Fibroblast of lung (primary cell): ENCODE results near the gene ELFN1. TPM values are rescaled to one million over a fixed set of nuclear protein-coding genes. Genes with fewer than 3 reads are reported as not detected.

Source experiments
- DNase-seq, 2 donors: peaks; one replicate each; pipeline versions ENCODE4 v3.0.0 to v3.0.0-alpha.2; 2010; ENCODE audit warnings: low read depth in 2 of 2
- H2AFZ ChIP-seq: 2 replicates; pipeline ENCODE4 v1.5.1; 2012; ENCODE audit warnings: low read length, control low read depth, inconsistent platforms
- H3K27ac ChIP-seq: 2 replicates; pipeline ENCODE4 v1.5.1; 2011; ENCODE audit warnings: low read length, control low read depth; ENCODE audit not compliant: insufficient read depth
- H3K27me3 ChIP-seq: 2 replicates; pipeline ENCODE4 v1.5.1; 2011; ENCODE audit warnings: mild to moderate bottlenecking, low read length; ENCODE audit not compliant: control insufficient read depth, insufficient read depth
- H3K36me3 ChIP-seq: 2 replicates; pipeline ENCODE4 v1.5.1; 2011; ENCODE audit warnings: low read length; ENCODE audit not compliant: control insufficient read depth, insufficient read depth
- H3K4me1 ChIP-seq: 2 replicates; pipeline ENCODE4 v1.5.1; 2011; ENCODE audit warnings: low read length; ENCODE audit not compliant: control insufficient read depth, insufficient read depth; ENCODE audit errors: extremely low read depth
- H3K4me2 ChIP-seq: 2 replicates; pipeline ENCODE4 v1.5.1; 2011; ENCODE audit warnings: low read length, control low read depth; ENCODE audit not compliant: insufficient read depth; ENCODE audit errors: extremely low read depth
- H3K4me3 ChIP-seq, 4 experiments: fragments of 200-600 bp in 1 of 4; sonication (generic) in 1 of 4; replicated peaks in 1 of 4; 2 replicates each; pipeline ENCODE4 v1.5.1; 2011 to 2016; ENCODE audit warnings: low read length in 4 of 4, low read depth in 3 of 4, mild to moderate bottlenecking in 3 of 4, control low read depth in 2 of 4, inconsistent platforms in 1 of 4, mixed read lengths in 1 of 4; ENCODE audit not compliant: insufficient read depth in 1 of 4; ENCODE audit errors: control extremely low read depth in 1 of 4
- H3K79me2 ChIP-seq: 2 replicates; pipeline ENCODE4 v1.5.1; 2012; ENCODE audit warnings: mild to moderate bottlenecking, low read length, inconsistent platforms; ENCODE audit not compliant: control insufficient read depth, insufficient read depth
- H3K9ac ChIP-seq: 2 replicates; pipeline ENCODE4 v1.5.1; 2011; ENCODE audit warnings: mild to moderate bottlenecking, low read length, control low read depth; ENCODE audit not compliant: insufficient read depth
- H3K9me3 ChIP-seq: 2 replicates; pipeline ENCODE4 v1.5.1; 2012; ENCODE audit warnings: low read depth, low read length; ENCODE audit not compliant: control insufficient read depth, insufficient read depth
- H4K20me1 ChIP-seq: 2 replicates; pipeline ENCODE4 v1.5.1; 2011; ENCODE audit warnings: low read length; ENCODE audit not compliant: control insufficient read depth, insufficient read depth; ENCODE audit errors: extremely low read depth
- EZH2 ChIP-seq: IDR thresholded peaks from 2 replicates; pipeline ENCODE4 v1.5.1; 2012; ENCODE audit warnings: low read length, control low read depth, mild to moderate bottlenecking; ENCODE audit errors: missing control alignments
- polyA plus RNA-seq, 2 donors: library from polyadenylated mRNA; depleted of rRNA in 1 of 2; stranded (reverse) in 1 of 2; unstranded in 1 of 2; fragments of >200 nt; gene quantifications; 2 replicates each; pipeline ENCODE4 v1.2.1, GENCODE V29; 2011 to 2012; ENCODE audit warnings: missing spikeins in 1 of 2
- total RNA-seq: library from RNA; depleted of rRNA; stranded (reverse); fragments of >200 nt; gene quantifications from 2 replicates; pipeline ENCODE4 v1.2.1, GENCODE V29; 2014
- TF ChIP-seq, protein P1 (sequence below), 2 donors: IDR thresholded peaks in 1 of 2; conservative IDR thresholded peaks in 1 of 2; 1 replicate in 1 of 2; 2 replicates in 1 of 2; pipeline ENCODE4 v1.5.1; 2011 to 2012; ENCODE audit warnings: low read length in 2 of 2, control low read depth in 1 of 2, inconsistent platforms in 1 of 2, low read depth in 1 of 2, mild to moderate bottlenecking in 1 of 2

Gene ELFN1
- total and polyA plus RNA-seq, 2 donors (not counting 1 experiment from before 2014, with no cell fraction given) = 0.16 to 0.33 TPM

DNA sequence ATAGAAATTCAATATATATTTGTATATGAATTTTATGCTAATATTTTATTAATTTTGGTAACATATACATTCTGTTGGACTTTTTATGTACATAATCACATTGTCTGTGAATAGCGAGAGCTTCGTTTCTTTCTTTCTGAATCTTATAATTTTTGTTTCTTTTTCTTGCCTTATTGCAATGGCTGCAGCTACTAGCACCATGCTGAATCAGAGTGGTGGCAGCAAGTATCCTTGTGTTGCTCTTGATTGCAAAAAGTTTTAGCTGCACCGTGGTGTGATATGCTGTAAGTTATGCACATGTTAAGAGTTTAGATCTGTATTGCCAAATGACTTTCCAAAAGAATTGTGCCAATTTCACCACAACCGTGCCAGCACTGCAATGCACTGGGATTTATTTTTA, 32.6 kb downstream of the ELFN1 start:
- Histone ChIP-seq H4K20me1 (no peaks in the 10 kb centered on the region), H3K4me2 (no peak overlapping the region), H3K4me3 (no peak overlapping the region), H3K36me3 (no peaks in the 10 kb centered on the region), H3K27me3 (no peaks in the 10 kb centered on the region), H3K9ac (no peak overlapping the region), H2AFZ (no peak overlapping the region), H3K27ac (no peak overlapping the region), H3K9me3 (no peaks in the 10 kb centered on the region), H3K4me1 (no peaks in the 10 kb centered on the region), H3K79me2 (no peaks in the 10 kb centered on the region)
- DNase-seq = no peak
- TF ChIP-seq, protein P1, sequence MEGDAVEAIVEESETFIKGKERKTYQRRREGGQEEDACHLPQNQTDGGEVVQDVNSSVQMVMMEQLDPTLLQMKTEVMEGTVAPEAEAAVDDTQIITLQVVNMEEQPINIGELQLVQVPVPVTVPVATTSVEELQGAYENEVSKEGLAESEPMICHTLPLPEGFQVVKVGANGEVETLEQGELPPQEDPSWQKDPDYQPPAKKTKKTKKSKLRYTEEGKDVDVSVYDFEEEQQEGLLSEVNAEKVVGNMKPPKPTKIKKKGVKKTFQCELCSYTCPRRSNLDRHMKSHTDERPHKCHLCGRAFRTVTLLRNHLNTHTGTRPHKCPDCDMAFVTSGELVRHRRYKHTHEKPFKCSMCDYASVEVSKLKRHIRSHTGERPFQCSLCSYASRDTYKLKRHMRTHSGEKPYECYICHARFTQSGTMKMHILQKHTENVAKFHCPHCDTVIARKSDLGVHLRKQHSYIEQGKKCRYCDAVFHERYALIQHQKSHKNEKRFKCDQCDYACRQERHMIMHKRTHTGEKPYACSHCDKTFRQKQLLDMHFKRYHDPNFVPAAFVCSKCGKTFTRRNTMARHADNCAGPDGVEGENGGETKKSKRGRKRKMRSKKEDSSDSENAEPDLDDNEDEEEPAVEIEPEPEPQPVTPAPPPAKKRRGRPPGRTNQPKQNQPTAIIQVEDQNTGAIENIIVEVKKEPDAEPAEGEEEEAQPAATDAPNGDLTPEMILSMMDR (conservative IDR thresholded peaks at IDR 0.05 in 1 of 2, IDR thresholded peaks at IDR 0.05 in 1 of 2; ENCODE audit: low read depth in 1 of 2, low read length in 2 of 2) = no peak
- no peak for TF ChIP-seq EZH2

DNA sequence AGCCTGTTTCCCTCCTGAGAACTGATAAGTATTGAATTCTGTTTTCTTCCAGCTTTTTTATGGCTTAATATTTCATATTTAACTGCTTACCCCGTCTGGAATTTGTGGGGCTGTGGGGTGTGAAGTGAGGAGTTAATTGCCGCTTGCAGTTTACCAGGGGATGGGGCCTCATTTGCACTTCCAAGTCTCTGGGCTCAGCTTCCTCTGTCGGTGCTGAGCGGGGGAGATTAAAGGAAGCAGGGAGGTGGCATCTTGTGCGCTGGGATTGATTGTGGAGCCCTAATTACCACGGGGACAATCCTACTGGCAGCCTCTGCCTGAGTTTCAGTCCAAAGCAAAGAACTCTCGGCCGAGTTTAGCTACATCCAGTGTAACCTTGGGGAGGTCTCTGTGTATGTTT, 33.4 kb downstream of the ELFN1 start:
- Histone ChIP-seq H3K36me3 (no peaks in the 10 kb centered on the region), H3K9me3 (no peaks in the 10 kb centered on the region), H3K4me1 (no peaks in the 10 kb centered on the region), H3K27me3 (no peaks in the 10 kb centered on the region), H2AFZ (no peak overlapping the region), H3K79me2 (no peaks in the 10 kb centered on the region), H3K4me2 (no peak overlapping the region), H4K20me1 (no peaks in the 10 kb centered on the region), H3K27ac (no peak overlapping the region), H3K9ac (no peak overlapping the region), H3K4me3 (no peak overlapping the region)
- DNase-seq = no peak
- TF ChIP-seq, protein P1 (conservative IDR thresholded peaks at IDR 0.05 in 1 of 2, IDR thresholded peaks at IDR 0.05 in 1 of 2; ENCODE audit: low read depth in 1 of 2, low read length in 2 of 2) = no peak
- TF ChIP-seq EZH2 = no peak

DNA sequence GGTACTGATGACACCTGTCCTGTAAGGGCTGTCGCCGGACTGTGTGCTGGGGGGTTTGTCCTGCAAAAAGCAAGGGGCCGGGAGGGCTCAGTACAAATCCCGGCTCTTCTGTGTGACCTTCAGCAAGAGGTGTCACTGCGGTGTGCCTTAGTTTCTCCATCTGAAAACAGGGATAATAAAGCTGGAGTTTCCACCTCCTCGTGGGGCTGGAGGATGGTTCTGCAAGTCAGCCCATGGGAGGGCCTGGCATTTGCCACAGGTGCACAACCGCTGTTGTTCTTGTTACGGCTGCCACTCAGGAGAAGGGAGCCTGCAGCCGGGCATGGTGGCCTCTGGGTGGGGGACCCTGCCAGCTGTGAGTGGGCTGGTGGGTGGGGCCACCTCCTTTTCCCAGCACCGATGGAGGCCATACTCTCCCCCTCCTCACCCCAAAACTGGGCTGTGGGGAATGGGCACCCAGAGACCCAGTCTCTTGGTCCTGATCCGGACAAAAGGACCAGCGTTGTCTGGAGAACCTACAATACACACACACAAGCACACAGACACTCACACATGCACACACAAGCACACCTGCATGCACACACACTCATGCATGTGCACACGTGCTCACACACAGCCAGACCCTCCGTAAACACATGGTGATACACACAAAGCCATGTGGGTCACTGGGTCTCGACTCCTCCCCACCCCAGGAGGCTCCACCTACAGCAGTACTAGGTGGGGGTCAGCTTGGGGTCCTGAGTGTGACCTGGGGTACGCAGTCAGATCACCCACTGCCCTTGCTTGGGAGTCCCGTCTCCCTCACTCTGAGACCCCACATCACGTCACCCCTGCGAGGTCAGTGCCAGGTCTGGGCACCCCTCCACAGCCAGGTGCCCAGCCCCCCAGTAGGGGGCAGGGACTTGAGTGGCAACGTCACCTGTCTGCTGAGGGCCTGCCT, 34.1 kb downstream of the ELFN1 start:
- no peak overlapping the region for H3K27ac ChIP-seq
- H3K4me3 ChIP-seq = no peak overlapping the region
- H3K36me3 ChIP-seq = no peaks in the 10 kb centered on the region
- H3K9ac ChIP-seq = no peak overlapping the region
- H3K27me3 ChIP-seq = no peaks in the 10 kb centered on the region
- no peak for DNase-seq
- no peaks in the 10 kb centered on the region for H3K4me1 ChIP-seq
- H3K79me2 ChIP-seq = no peaks in the 10 kb centered on the region
- no peak overlapping the region for H3K4me2 ChIP-seq
- H2AFZ ChIP-seq = no peak overlapping the region
- no peaks in the 10 kb centered on the region for H4K20me1 ChIP-seq
- TF ChIP-seq, protein P1 (conservative IDR thresholded peaks at IDR 0.05 in 1 of 2, IDR thresholded peaks at IDR 0.05 in 1 of 2; ENCODE audit: low read depth in 1 of 2, low read length in 2 of 2) = no peak
- no peak for TF ChIP-seq EZH2
- H3K9me3 ChIP-seq = no peaks in the 10 kb centered on the region
